CD14-positive monocyte (primary cell): Measurements from ENCODE around the gene YAF2. TPM values are rescaled to one million over a fixed set of nuclear protein-coding genes. Genes with fewer than 3 reads are reported as not detected.
A peak's percentile ranks its signal among the peaks of the same experiment; 100 is the strongest.

ENCODE experiments used
- DNase-seq, 3 donors: peaks; one replicate each; pipeline ENCODE4 v3.0.0-alpha.2; 2011 to 2022
- H2AFZ ChIP-seq: 2 replicates; pipeline ENCODE4 v1.6.0; 2012; ENCODE audit warnings: mild to moderate bottlenecking, low read depth, low read length, inconsistent platforms; ENCODE audit not compliant: insufficient read depth, poor library complexity, severe bottlenecking
- H3K27ac ChIP-seq, 2 donors: 1 replicate in 1 of 2; 2 replicates in 1 of 2; pipeline ENCODE4 v1.5.1; 2012 to 2013; ENCODE audit warnings: low read length in 2 of 2, control low read depth in 1 of 2, inconsistent platforms in 1 of 2, low read depth in 1 of 2, mild to moderate bottlenecking in 1 of 2
- H3K27me3 ChIP-seq, 2 donors: one replicate each; pipeline versions ENCODE4 v1.6.0 to v1.6.1; 2011 to 2013; ENCODE audit warnings: low read length in 2 of 2; ENCODE audit not compliant: control insufficient read depth in 2 of 2, insufficient read depth in 2 of 2
- H3K36me3 ChIP-seq, 2 donors: replicated peaks in 1 of 2; 1 replicate in 1 of 2; 2 replicates in 1 of 2; pipeline versions ENCODE4 v1.5.1 to v1.6.1; 2012 to 2013; ENCODE audit warnings: low read length in 2 of 2, control low read depth in 1 of 2, inconsistent platforms in 1 of 2, mild to moderate bottlenecking in 1 of 2; ENCODE audit not compliant: insufficient read depth in 2 of 2, control insufficient read depth in 1 of 2
- H3K4me1 ChIP-seq, 2 donors: 1 replicate in 1 of 2; 2 replicates in 1 of 2; pipeline versions ENCODE4 v1.5.1 to v1.6.1; 2012 to 2013; ENCODE audit warnings: low read length in 2 of 2, control low read depth in 1 of 2, inconsistent platforms in 1 of 2, mild to moderate bottlenecking in 1 of 2, moderate library complexity in 1 of 2; ENCODE audit not compliant: insufficient read depth in 2 of 2, control insufficient read depth in 1 of 2
- H3K4me2 ChIP-seq: replicated peaks from 2 replicates; pipeline ENCODE3; 2012; ENCODE audit warnings: low read length, moderate library complexity, mild to moderate bottlenecking; ENCODE audit not compliant: poor library complexity, severe bottlenecking; ENCODE audit errors: extremely low read depth
- H3K4me3 ChIP-seq, 3 experiments: fragments of 200-600 bp in 1 of 3; sonication (generic) in 1 of 3; replicated peaks in 1 of 3; 1 replicate in 2 of 3; 2 replicates in 1 of 3; pipeline ENCODE4 v1.5.1; 2011 to 2013; ENCODE audit warnings: low read length in 3 of 3, mild to moderate bottlenecking in 3 of 3, control low read depth in 2 of 3, low read depth in 2 of 3, inconsistent platforms in 1 of 3, moderate library complexity in 1 of 3
- H3K79me2 ChIP-seq: 2 replicates; pipeline ENCODE4 v1.6.0; 2012; ENCODE audit warnings: mild to moderate bottlenecking, control low read depth, inconsistent platforms, low read length, moderate library complexity; ENCODE audit not compliant: insufficient read depth
- H3K9ac ChIP-seq: 2 replicates; pipeline ENCODE4 v1.6.0; 2017; ENCODE audit warnings: low read length, mild to moderate bottlenecking; ENCODE audit not compliant: insufficient read depth, poor library complexity, severe bottlenecking
- H3K9me3 ChIP-seq, 2 donors: replicated peaks in 1 of 2; 1 replicate in 1 of 2; 2 replicates in 1 of 2; pipeline versions ENCODE4 v1.5.1 to v1.6.1; 2012 to 2013; ENCODE audit warnings: low read length in 2 of 2, control low read depth in 1 of 2; ENCODE audit not compliant: control insufficient read depth in 1 of 2, insufficient read depth in 1 of 2
- H4K20me1 ChIP-seq: 2 replicates; pipeline ENCODE4 v1.6.0; 2012; ENCODE audit warnings: mild to moderate bottlenecking, low read length, control low read depth, moderate library complexity; ENCODE audit not compliant: insufficient read depth
- H3K27ac Mint-ChIP-seq, 7 donors: one replicate each; pipeline ENCODE4 v1.8.0; 2020; ENCODE audit warnings: mild to moderate bottlenecking in 7 of 7, mixed read lengths in 7 of 7, moderate library complexity in 6 of 7, inconsistent platforms in 2 of 7
- H3K27me3 Mint-ChIP-seq, 3 donors: one replicate each; pipeline ENCODE4 v1.8.0; 2021 to 2022; ENCODE audit warnings: low read depth in 3 of 3, mild to moderate bottlenecking in 3 of 3, mixed read lengths in 3 of 3, moderate library complexity in 3 of 3, inconsistent platforms in 1 of 3
- H3K36me3 Mint-ChIP-seq, 2 donors: one replicate each; pipeline ENCODE4 v1.8.0; 2020; ENCODE audit warnings: mixed read lengths in 2 of 2, inconsistent platforms in 1 of 2, mild to moderate bottlenecking in 1 of 2
- H3K4me1 Mint-ChIP-seq: one replicate; pipeline ENCODE4 v1.8.0; 2020; ENCODE audit warnings: mild to moderate bottlenecking, mixed read lengths
- H3K4me3 Mint-ChIP-seq, 2 donors: one replicate each; pipeline ENCODE4 v1.8.0; 2020; ENCODE audit warnings: mild to moderate bottlenecking in 2 of 2, mixed read lengths in 2 of 2, moderate library complexity in 1 of 2
- H3K9me3 Mint-ChIP-seq, 7 donors: one replicate each; pipeline ENCODE4 v1.8.0; 2020 to 2022; ENCODE audit warnings: mixed read lengths in 7 of 7, mild to moderate bottlenecking in 6 of 7, moderate library complexity in 6 of 7, inconsistent platforms in 2 of 7
- WGBS: methylation state at CpG from one replicate; pipeline ENCODE4 v1.1.5; 2013; ENCODE audit warnings: missing lambda C conversion rate; ENCODE audit not compliant: insufficient coverage; 5-methylcytosine and 5-hydroxymethylcytosine counted together
- intact Hi-C, 2 donors: fragments of 100-400 bp; cut with micrococcal nuclease; formaldehyde crosslinking; loops; one replicate each; pipeline versions ENCODE4 v1.15.0 to v1.15.1; 2023
- polyA plus RNA-seq, 3 donors: library from polyadenylated mRNA; depleted of rRNA in 1 of 3; unstranded in 2 of 3; stranded (reverse) in 1 of 3; fragments of 300-500 nt in 2 of 3; fragments of >200 nt in 1 of 3; fragmentation: Illumina TruSeq in 2 of 3; gene quantifications; 1 replicate in 2 of 3; 2 replicates in 1 of 3; pipeline ENCODE4 v1.2.3, GENCODE V29; 2012 to 2021
- TF ChIP-seq, protein P1 (sequence below): fragments of 200-600 bp; IDR thresholded peaks from one replicate; pipeline ENCODE4 v1.8.0; 2022; ENCODE audit warnings: antibody characterized with exemption, mild to moderate bottlenecking

The YAF2 gene
- polyA plus RNA-seq, 3 donors = 6.2 to 11.0 (median 8.5) TPM

DNA sequence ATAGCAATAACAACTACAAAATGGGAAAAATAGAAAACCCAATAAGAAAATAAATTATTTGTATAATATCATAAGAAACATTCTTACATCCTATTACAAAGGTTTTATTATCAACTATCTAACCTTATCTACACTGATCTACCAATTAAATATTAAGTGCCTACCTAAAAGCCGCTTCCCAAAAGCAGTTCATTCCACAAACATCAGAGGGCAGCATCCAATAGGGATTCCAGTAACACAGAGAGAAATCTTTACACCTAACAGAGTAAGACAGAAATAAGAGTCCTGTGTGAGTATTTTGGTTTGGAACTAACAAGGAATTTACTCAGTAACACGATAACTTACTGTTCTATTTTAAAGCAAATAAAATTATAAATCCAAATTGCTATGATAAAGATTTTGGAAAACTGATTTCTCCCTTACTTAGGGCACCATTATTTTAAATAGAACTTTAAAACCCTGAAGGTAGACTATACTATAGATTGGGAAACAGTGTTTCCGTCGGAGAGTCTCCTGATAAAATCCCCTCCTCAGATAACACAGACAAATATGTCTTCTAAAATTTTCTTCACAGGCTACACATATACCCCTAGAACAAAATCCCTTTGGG, 108.3 kb downstream of the YAF2 start:
- no peaks in the 10 kb centered on the region for H3K27me3 ChIP-seq
- H3K4me1 ChIP-seq = peaks cover 9 to 16% of the 10 kb centered on the region in 2 donors
- DNase-seq = peak in 2 of 3 donors; percentile 48 to 54
- H2AFZ ChIP-seq = no peak overlapping the region
- H3K36me3 ChIP-seq = no peaks in the 10 kb centered on the region
- no peak overlapping the region for H3K4me3 ChIP-seq
- no peaks in the 10 kb centered on the region for H3K9me3 ChIP-seq
- no peaks in the 10 kb centered on the region for H3K27me3 Mint-ChIP-seq
- H3K9me3 Mint-ChIP-seq = no peaks in the 10 kb centered on the region
- TF ChIP-seq, protein P1, sequence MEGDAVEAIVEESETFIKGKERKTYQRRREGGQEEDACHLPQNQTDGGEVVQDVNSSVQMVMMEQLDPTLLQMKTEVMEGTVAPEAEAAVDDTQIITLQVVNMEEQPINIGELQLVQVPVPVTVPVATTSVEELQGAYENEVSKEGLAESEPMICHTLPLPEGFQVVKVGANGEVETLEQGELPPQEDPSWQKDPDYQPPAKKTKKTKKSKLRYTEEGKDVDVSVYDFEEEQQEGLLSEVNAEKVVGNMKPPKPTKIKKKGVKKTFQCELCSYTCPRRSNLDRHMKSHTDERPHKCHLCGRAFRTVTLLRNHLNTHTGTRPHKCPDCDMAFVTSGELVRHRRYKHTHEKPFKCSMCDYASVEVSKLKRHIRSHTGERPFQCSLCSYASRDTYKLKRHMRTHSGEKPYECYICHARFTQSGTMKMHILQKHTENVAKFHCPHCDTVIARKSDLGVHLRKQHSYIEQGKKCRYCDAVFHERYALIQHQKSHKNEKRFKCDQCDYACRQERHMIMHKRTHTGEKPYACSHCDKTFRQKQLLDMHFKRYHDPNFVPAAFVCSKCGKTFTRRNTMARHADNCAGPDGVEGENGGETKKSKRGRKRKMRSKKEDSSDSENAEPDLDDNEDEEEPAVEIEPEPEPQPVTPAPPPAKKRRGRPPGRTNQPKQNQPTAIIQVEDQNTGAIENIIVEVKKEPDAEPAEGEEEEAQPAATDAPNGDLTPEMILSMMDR = peak; percentile 73
- H3K36me3 Mint-ChIP-seq = peaks cover 7 to 13% of the 10 kb centered on the region in 2 donors
- H3K4me3 Mint-ChIP-seq = no peak overlapping the region
- no peak overlapping the region for H3K27ac ChIP-seq
- H3K4me2 ChIP-seq = no peak overlapping the region
- H3K4me1 Mint-ChIP-seq = peaks cover 13% of the 10 kb centered on the region
- intact Hi-C loops = loop anchor here in 1 of 2 donors (5.0 kb wide), 1 partner anchor 203 kb away; no protein-coding TSS in a partner anchor
- no CpG with 5 or more reads among the region's 4 CpGs for WGBS
- no peak overlapping the region for H3K9ac ChIP-seq
- H4K20me1 ChIP-seq = peaks cover 69% of the 10 kb centered on the region
- H3K27ac Mint-ChIP-seq = no peak overlapping the region
- peaks cover 87% of the 10 kb centered on the region for H3K79me2 ChIP-seq

DNA sequence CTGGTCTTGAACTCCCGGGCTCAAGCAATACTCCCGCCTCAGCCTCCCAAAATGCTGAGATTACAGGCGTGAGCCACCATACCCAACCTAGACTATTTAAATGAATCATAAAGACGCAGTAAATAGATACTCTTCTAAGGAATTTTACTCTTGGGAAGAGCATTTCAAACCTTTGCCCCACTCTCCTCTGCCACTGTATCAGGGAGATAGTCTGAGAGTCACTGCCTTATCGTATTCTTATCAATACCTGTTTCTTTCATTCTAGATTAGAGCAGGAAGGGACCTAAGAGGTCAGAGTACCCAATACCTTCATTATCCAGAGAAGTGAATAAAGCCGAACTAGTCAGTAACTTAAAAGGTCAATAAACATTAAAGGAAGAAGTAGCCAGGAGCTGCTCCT, 109.2 kb downstream of the YAF2 start:
- Histone ChIP-seq H4K20me1 (peaks cover 60% of the 10 kb centered on the region), H3K9me3 (no peaks in the 10 kb centered on the region), H3K36me3 (no peaks in the 10 kb centered on the region), H3K9ac (no peak overlapping the region), H2AFZ (no peak overlapping the region), H3K27me3 (no peaks in the 10 kb centered on the region), H3K4me2 (no peak overlapping the region), H3K4me1 (peaks cover 9 to 16% of the 10 kb centered on the region in 2 donors), H3K27ac (no peak overlapping the region), H3K79me2 (peaks cover 79% of the 10 kb centered on the region), H3K4me3 (no peak overlapping the region)
- Mint-ChIP-seq H3K27me3 (no peaks in the 10 kb centered on the region), H3K4me1 (peaks cover 12% of the 10 kb centered on the region), H3K36me3 (peaks cover 7 to 11% of the 10 kb centered on the region in 2 donors), H3K4me3 (no peak overlapping the region), H3K27ac (peak overlapping the region in 1 of 7 donors; percentile 30), H3K9me3 (no peaks in the 10 kb centered on the region)
- intact Hi-C loops = no loop called here
- no peak for DNase-seq
- 100% methylated on average over 1 of the region's 6 CpGs for WGBS
- TF ChIP-seq, protein P1 = no peak
